Spleen (tissue), 11 donors: ENCODE data around the gene SRRM2. TPM values are rescaled to one million over a fixed set of nuclear protein-coding genes. Genes with fewer than 3 reads are reported as not detected.

Experiments used
- DNase-seq: peaks from one replicate; pipeline ENCODE4 v3.0.0-alpha.2; 2020
- H3K27ac ChIP-seq, 8 donors: fragments of 200-600 bp; sonication (generic) in 7 of 8; 1 replicate in 4 of 8; 2 replicates in 4 of 8; pipeline versions ENCODE4 v1.5.0 to v1.8.0; 2016 to 2021; ENCODE audit warnings: inconsistent platforms in 4 of 8, mild to moderate bottlenecking in 4 of 8, moderate library complexity in 1 of 8
- H3K27me3 ChIP-seq, 7 donors: fragments of 200-600 bp; sonication (generic) in 6 of 7; replicated peaks in 1 of 7; 1 replicate in 4 of 7; 2 replicates in 3 of 7; pipeline versions ENCODE4 v1.5.0 to v1.8.0; 2016 to 2021; ENCODE audit warnings: inconsistent platforms in 3 of 7, mild to moderate bottlenecking in 1 of 7
- H3K36me3 ChIP-seq, 6 donors: fragments of 200-600 bp; sonication (generic) in 5 of 6; 1 replicate in 4 of 6; 2 replicates in 2 of 6; pipeline versions ENCODE4 v1.5.0 to v1.8.0; 2016 to 2021; ENCODE audit warnings: inconsistent platforms in 2 of 6
- H3K4me1 ChIP-seq, 6 donors: fragments of 200-600 bp; sonication (generic) in 5 of 6; 1 replicate in 3 of 6; 2 replicates in 3 of 6; pipeline versions ENCODE4 v1.5.0 to v1.8.0; 2016 to 2021; ENCODE audit warnings: inconsistent platforms in 3 of 6
- H3K4me3 ChIP-seq, 8 donors: fragments of 200-600 bp; sonication (generic) in 7 of 8; 1 replicate in 4 of 8; 2 replicates in 4 of 8; pipeline versions ENCODE4 v1.5.0 to v1.8.0; 2016 to 2021; ENCODE audit warnings: inconsistent platforms in 4 of 8, mild to moderate bottlenecking in 4 of 8, moderate library complexity in 2 of 8
- H3K9me3 ChIP-seq, 8 donors: fragments of 200-600 bp; sonication (generic) in 7 of 8; 1 replicate in 4 of 8; 2 replicates in 4 of 8; pipeline versions ENCODE4 v1.5.0 to v1.8.0; 2016 to 2021; ENCODE audit warnings: inconsistent platforms in 4 of 8
- CTCF ChIP-seq, 11 experiments: fragments of 200-600 bp in 7 of 11; fragments of 450-650 bp in 4 of 11; sonication (generic) in 4 of 11; IDR thresholded peaks in 8 of 11; conservative IDR thresholded peaks in 3 of 11; 1 replicate in 7 of 11; 2 replicates in 4 of 11; pipeline versions ENCODE4 v1.4.0 to v1.8.0; 2016 to 2021; ENCODE audit warnings: antibody characterized with exemption in 11 of 11, inconsistent platforms in 4 of 11, mild to moderate bottlenecking in 1 of 11
- POLR2A ChIP-seq, 3 donors: fragments of 450-650 bp; IDR thresholded peaks; one replicate each; pipeline ENCODE4 v1.5.1; 2017; ENCODE audit warnings: antibody characterized with exemption in 3 of 3, mild to moderate bottlenecking in 1 of 3
- POLR2AphosphoS5 ChIP-seq, 3 donors: sonication (generic); formaldehyde crosslinking; IDR thresholded peaks; one replicate each; pipeline ENCODE4 v1.5.1; 2017; ENCODE audit warnings: antibody characterized with exemption in 3 of 3
- WGBS, 5 donors: extraction: QIAGEN DNeasy Blood & Tissue Kit in 3 of 5; methylation state at CpG; one replicate each; pipeline versions ENCODE4 v1.1.5 to v1.1.7; 2013 to 2018; 5-methylcytosine and 5-hydroxymethylcytosine counted together
- intact Hi-C: fragments of 100-400 bp; cut with DNase I; formaldehyde crosslinking; loops from one replicate; pipeline ENCODE4 v1.15.0; 2023; ENCODE audit warnings: low total_unique reads
- polyA plus RNA-seq, 3 donors: library from polyadenylated mRNA; stranded (reverse); fragments of 200-250 nt; gene quantifications; one replicate each; pipeline ENCODE4 v1.2.1, GENCODE V29; 2013
- total RNA-seq, 7 donors: library from RNA; depleted of rRNA in 3 of 7; stranded (reverse); fragments of >200 nt in 3 of 7; fragmentation: NEBNext Ultra II Directional in 4 of 7; extraction: Animal tissue kit (Norgen Biotek cat#: 25700) in 4 of 7; gene quantifications; one replicate each; pipeline versions ENCODE4 v1.1.0 to v1.2.1, GENCODE V29; 2016 to 2021
- donor health status: healthy with polysubstance abuse.
- donor health status: DM: no; HTN: no; CAD: no; lungs with moderate emphysema.
- donor health status: DM: no; HTN: no; CAD: no.
- donor health status: Bipolar disorder and iron deficiency.
- donor health status: healthy.
- donor health status: DM: no; HTN: no; CAD: no.
- donor health status: DM: yes; HTN: yes; CAD: no.

Gene SRRM2
- total and polyA plus RNA-seq, 10 donors: 239 to 1,169 (median 839) TPM

- Histone ChIP-seq H3K4me1 (peaks cover 0 to 13% (median 9%) of the 10 kb centered on the region in 6 donors), H3K27ac (no peak overlapping the region), H3K9me3 (no peaks in the 10 kb centered on the region), H3K4me3 (no peak overlapping the region), H3K27me3 (peaks cover 0 to 23% (median 0%) of the 10 kb centered on the region in 7 donors), H3K36me3 (peaks cover 0 to 34% (median 26%) of the 10 kb centered on the region in 6 donors)
- TF ChIP-seq POLR2A (IDR thresholded peaks at IDR 0.05) (no peak), CTCF (IDR thresholded peaks at IDR 0.05 in 8 of 11, conservative IDR thresholded peaks at IDR 0.05 in 3 of 11) (no peak), POLR2AphosphoS5 (IDR thresholded peaks at IDR 0.05) (no peak)
- WGBS, 5 donors: 64 to 84% (median 82%) methylated on average over 6 to 14 of the region's 14 CpGs
- DNase-seq: peak; percentile 69
- intact Hi-C loops: no loop called here
These were observed 40.4 kb upstream of the SRRM2 start for GRCh38 chr16:2712063-2712441.

- intact Hi-C loops: no loop called here
- peaks cover 0 to 29% (median 21%) of the 10 kb centered on the region in 6 donors for H3K36me3 ChIP-seq
- H3K9me3 ChIP-seq: no peaks in the 10 kb centered on the region
- DNase-seq: peak; percentile 62
- H3K4me1 ChIP-seq: peaks cover 0 to 16% (median 9%) of the 10 kb centered on the region in 6 donors
- WGBS, 5 donors: 78 to 93% (median 84%) methylated on average over 11 to 21 of the region's 21 CpGs
- no peak overlapping the region for H3K27ac ChIP-seq
- peaks cover 0 to 23% (median 0%) of the 10 kb centered on the region in 7 donors for H3K27me3 ChIP-seq
- TF ChIP-seq POLR2AphosphoS5 (IDR thresholded peaks at IDR 0.05): no peak
- no peak for TF ChIP-seq POLR2A (IDR thresholded peaks at IDR 0.05)
- TF ChIP-seq CTCF (IDR thresholded peaks at IDR 0.05 in 8 of 11, conservative IDR thresholded peaks at IDR 0.05 in 3 of 11): no peak
- H3K4me3 ChIP-seq: no peak overlapping the region
These were observed 39.9 kb upstream of the SRRM2 start for GRCh38 chr16:2712546-2712945.

GRCh38 chr16:2713523-2713922, 38.9 kb upstream of the SRRM2 start:
- no peak for TF ChIP-seq POLR2AphosphoS5 (IDR thresholded peaks at IDR 0.05)
- TF ChIP-seq POLR2A (IDR thresholded peaks at IDR 0.05): no peak
- no peak for TF ChIP-seq CTCF (IDR thresholded peaks at IDR 0.05 in 8 of 11, conservative IDR thresholded peaks at IDR 0.05 in 3 of 11)
- Histone ChIP-seq H3K27ac (no peak overlapping the region), H3K4me1 (peaks cover 0 to 20% (median 9%) of the 10 kb centered on the region in 6 donors), H3K36me3 (peaks cover 0 to 19% (median 11%) of the 10 kb centered on the region in 6 donors), H3K4me3 (no peak overlapping the region), H3K9me3 (no peaks in the 10 kb centered on the region), H3K27me3 (peaks cover 0 to 23% (median 0%) of the 10 kb centered on the region in 7 donors)
- 42 to 58% (median 56%) methylated on average over 13 to 14 of the region's 14 CpGs for WGBS, 5 donors
- peak; percentile 47 for DNase-seq
- intact Hi-C loops: no loop called here

- peaks cover 0 to 13% (median 5%) of the 10 kb centered on the region in 6 donors for H3K36me3 ChIP-seq
- H3K4me1 ChIP-seq: peaks cover 0 to 21% (median 9%) of the 10 kb centered on the region in 6 donors
- TF ChIP-seq CTCF (IDR thresholded peaks at IDR 0.05 in 8 of 11, conservative IDR thresholded peaks at IDR 0.05 in 3 of 11): no peak
- no peak for TF ChIP-seq POLR2A (IDR thresholded peaks at IDR 0.05)
- peak in 1 of 3 donors; percentile 44 for TF ChIP-seq POLR2AphosphoS5 (IDR thresholded peaks at IDR 0.05)
- H3K27ac ChIP-seq: no peak overlapping the region
- 82 to 87% (median 84%) methylated on average over 27 to 28 of the region's 28 CpGs for WGBS, 5 donors
- H3K27me3 ChIP-seq: peaks cover 0 to 23% (median 0%) of the 10 kb centered on the region in 7 donors
- no peaks in the 10 kb centered on the region for H3K9me3 ChIP-seq
- peak; percentile 73 for DNase-seq
- intact Hi-C loops: no loop called here
- H3K4me3 ChIP-seq: no peak overlapping the region
These were observed 38.3 kb upstream of the SRRM2 start for GRCh38 chr16:2713985-2714774.
